ENCODE results near the gene DOCK2.
"Not testable (repeated sequence)": the region's sequence is repeated elsewhere in the genome, so short reads cannot be mapped to it uniquely, and the experiment has no call there.

DOCK2 gene
- total RNA-seq, result 214 to 604 (median 446) reads per million in 17 experiments

GRCh38 chr5:169637085-169637548 is at the start of gene DOCK2:
DOCK2 (plus strand) TSS chr5:169637275; CDS start chr5:169637327, 52 bp downstream.
- peak; percentile 79 to 92 (median 88) for DNase-seq

- DNase-seq, result no peak
These were observed 46.5 kb upstream of the DOCK2 start for GRCh38 chr5:169590602-169591001.

GRCh38 chr5:169591636-169592035 is 45.4 kb upstream of the DOCK2 start:
- DNase-seq, result no peak

- no peak for DNase-seq
These were observed 44.0 kb upstream of the DOCK2 start for GRCh38 chr5:169592937-169593650.

- DNase-seq, result no peak
These were observed 41.8 kb upstream of the DOCK2 start for GRCh38 chr5:169595172-169595820.

GRCh38 chr5:169599451-169599850 is 37.6 kb upstream of the DOCK2 start:
- DNase-seq, result no peak

- no peak for DNase-seq
These were observed 34.5 kb upstream of the DOCK2 start for GRCh38 chr5:169602535-169602934.

GRCh38 chr5:169606279-169606678 is 30.8 kb upstream of the DOCK2 start:
- DNase-seq, result no peak

- no peak for DNase-seq
These were observed 29.2 kb upstream of the DOCK2 start for GRCh38 chr5:169607882-169608281.

GRCh38 chr5:169609716-169610115 is 27.4 kb upstream of the DOCK2 start:
- no peak for DNase-seq

GRCh38 chr5:169610606-169611005 is 26.5 kb upstream of the DOCK2 start:
- no peak for DNase-seq

- peak in 1 of 4 experiments; percentile 16 for DNase-seq
These were observed 21.5 kb upstream of the DOCK2 start for GRCh38 chr5:169615561-169615960.

GRCh38 chr5:169624307-169624706 is 12.8 kb upstream of the DOCK2 start:
- not testable (repeated sequence) for DNase-seq

- peak in 3 of 4 experiments; percentile 22 to 54 (median 44) for DNase-seq
These were observed 10.3 kb upstream of the DOCK2 start for GRCh38 chr5:169626779-169627178.

GRCh38 chr5:169627551-169627950 is 9.5 kb upstream of the DOCK2 start:
- DNase-seq, result no peak

- DNase-seq, result no peak
These were observed 8.2 kb upstream of the DOCK2 start for GRCh38 chr5:169628892-169629291.

- peak in 1 of 4 experiments; percentile 31 for DNase-seq
These were observed 7.1 kb upstream of the DOCK2 start for GRCh38 chr5:169629847-169630548.

GRCh38 chr5:169631360-169631759 is 5.7 kb upstream of the DOCK2 start:
- DNase-seq, result no peak

GRCh38 chr5:169632946-169633345 is 4.1 kb upstream of the DOCK2 start:
- no peak for DNase-seq

- DNase-seq, result no peak
These were observed 2.5 kb upstream of the DOCK2 start for GRCh38 chr5:169634606-169635005.

- peak in 3 of 4 experiments; percentile 24 to 76 (median 75) for DNase-seq
These were observed 1.1 kb upstream of the DOCK2 start for GRCh38 chr5:169635936-169636335.

- peak in 1 of 4 experiments; percentile 19 for DNase-seq
These were observed 494 bp upstream of the DOCK2 start for GRCh38 chr5:169636477-169637084.

Data from suppressor macrophage (primary cell).